Esophagus (tissue), 2 donors: Measurements from ENCODE around the gene TMEM220. TPM values are rescaled to one million over a fixed set of nuclear protein-coding genes. Genes with fewer than 3 reads are reported as not detected.

Experiments used
- H3K27ac ChIP-seq, 2 donors: one replicate each; pipeline ENCODE4 v1.5.1; 2013; ENCODE audit warnings: low read depth in 2 of 2, mild to moderate bottlenecking in 2 of 2, inconsistent platforms in 1 of 2, low read length in 1 of 2, moderate library complexity in 1 of 2
- H3K27me3 ChIP-seq, 2 donors: one replicate each; pipeline ENCODE4 v1.6.1; 2013; ENCODE audit warnings: low read length in 2 of 2, control low read depth in 1 of 2, mild to moderate bottlenecking in 1 of 2; ENCODE audit not compliant: insufficient read depth in 2 of 2, control insufficient read depth in 1 of 2
- H3K36me3 ChIP-seq, 2 donors: one replicate each; pipeline ENCODE4 v1.6.1; 2013; ENCODE audit warnings: low read length in 1 of 2; ENCODE audit not compliant: control insufficient read depth in 2 of 2, insufficient read depth in 2 of 2
- H3K4me1 ChIP-seq, 2 donors: one replicate each; pipeline ENCODE4 v1.6.1; 2013; ENCODE audit warnings: low read length in 1 of 2; ENCODE audit not compliant: control insufficient read depth in 2 of 2, insufficient read depth in 2 of 2
- H3K4me3 ChIP-seq, 2 donors: one replicate each; pipeline ENCODE4 v1.5.1; 2013; ENCODE audit warnings: low read length in 2 of 2, mild to moderate bottlenecking in 2 of 2, low read depth in 1 of 2, moderate library complexity in 1 of 2
- H3K9me3 ChIP-seq, 2 donors: one replicate each; pipeline ENCODE4 v1.6.1; 2013; ENCODE audit warnings: mild to moderate bottlenecking in 2 of 2, low read depth in 1 of 2, low read length in 1 of 2, moderate library complexity in 1 of 2; ENCODE audit not compliant: control insufficient read depth in 2 of 2, insufficient read depth in 1 of 2
- WGBS, 2 donors: extraction: QIAGEN DNeasy Blood & Tissue Kit; methylation state at CpG; one replicate each; pipeline ENCODE4 v1.1.7; 2013; 5-methylcytosine and 5-hydroxymethylcytosine counted together
- polyA plus RNA-seq, 2 donors: library from polyadenylated mRNA; stranded (reverse); fragments of 200-250 nt; gene quantifications; one replicate each; pipeline ENCODE4 v1.2.3, GENCODE V29; 2013
- donor health status: healthy with polysubstance abuse.
- donor health status: Bipolar disorder and iron deficiency.

Gene TMEM220
- polyA plus RNA-seq = 1 to 10 TPM; 6.3 to 6.9 TPM

GRCh38 chr17:10729334-10730193 is at the start of gene TMEM220:
Gene TMEM220, minus strand, starts transcription at chr17:10730023. Its CDS starts 172 bp downstream, at chr17:10729851.
- no peaks in the 10 kb centered on the region for H3K27me3 ChIP-seq
- no peaks in the 10 kb centered on the region for H3K9me3 ChIP-seq
- H3K4me1 ChIP-seq = no peaks in the 10 kb centered on the region
- peaks cover 0 to 3% of the 10 kb centered on the region in 2 donors for H3K36me3 ChIP-seq
- 2 to 3% methylated on average over 79 of the region's 79 CpGs for WGBS, 2 donors
- peak within 1 kb of the TSS; percentile 73 to 74 for H3K4me3 ChIP-seq
- peak within 1 kb of the TSS; percentile 88 to 99 for H3K27ac ChIP-seq

- Histone ChIP-seq H3K9me3 (no peaks in the 10 kb centered on the region), H3K27ac (no peak overlapping the region), H3K27me3 (no peaks in the 10 kb centered on the region), H3K4me3 (no peak overlapping the region), H3K36me3 (no peaks in the 10 kb centered on the region), H3K4me1 (no peaks in the 10 kb centered on the region)
- 59 to 63% methylated on average over 2 of the region's 2 CpGs for WGBS, 2 donors
Observed at GRCh38 chr17:10779609-10780008, 49.8 kb upstream of the TMEM220 start.

GRCh38 chr17:10777890-10778289 is 48.1 kb upstream of the TMEM220 start:
- no peak overlapping the region for H3K27ac ChIP-seq
- H3K27me3 ChIP-seq = no peaks in the 10 kb centered on the region
- no peaks in the 10 kb centered on the region for H3K4me1 ChIP-seq
- H3K36me3 ChIP-seq = no peaks in the 10 kb centered on the region
- no peaks in the 10 kb centered on the region for H3K9me3 ChIP-seq
- 63 to 77% methylated on average over 6 of the region's 6 CpGs for whole genome bisulfite sequencing, 2 donors
- H3K4me3 ChIP-seq = no peak overlapping the region

DNA sequence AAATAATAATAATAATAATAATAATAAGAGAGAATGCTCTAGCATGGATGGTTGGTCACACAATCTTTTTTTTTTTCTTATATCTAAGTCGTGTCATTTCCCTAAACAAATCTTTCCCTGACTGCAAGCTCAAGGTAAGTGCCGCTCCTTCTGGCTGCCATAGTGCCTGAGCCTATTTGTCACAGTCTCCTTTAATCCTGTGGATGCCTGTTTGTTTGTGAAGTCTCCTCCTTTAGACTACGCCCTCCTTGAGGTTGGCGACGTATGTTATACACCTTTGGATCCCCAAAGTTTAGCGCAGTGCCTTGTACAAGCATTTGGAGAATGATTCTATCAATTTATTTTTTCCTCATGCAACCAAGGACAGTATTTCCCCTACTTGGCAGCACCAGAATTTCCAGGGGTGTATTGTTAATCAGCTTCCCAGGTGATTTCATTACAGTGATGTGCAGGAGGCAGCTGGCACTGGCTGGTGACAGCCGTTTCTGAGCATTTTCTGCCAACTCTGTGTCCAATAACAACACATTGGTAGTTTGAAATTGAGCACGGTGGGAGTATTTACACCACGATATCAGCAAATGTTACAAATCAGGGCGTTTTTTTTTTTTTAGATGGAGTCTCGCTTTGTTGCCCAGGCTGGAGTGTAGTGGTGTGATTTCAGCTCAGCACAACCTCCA is 47.4 kb upstream of the TMEM220 start:
- Histone ChIP-seq H3K4me3 (no peak overlapping the region), H3K27me3 (no peaks in the 10 kb centered on the region), H3K9me3 (no peaks in the 10 kb centered on the region), H3K36me3 (no peaks in the 10 kb centered on the region), H3K27ac (peak overlapping the region in 1 of 2 donors; percentile 31), H3K4me1 (no peaks in the 10 kb centered on the region)
- 79 to 82% methylated on average over 11 of the region's 11 CpGs for WGBS, 2 donors

GRCh38 chr17:10776381-10776780 is 46.6 kb upstream of the TMEM220 start:
- Histone ChIP-seq H3K4me3 (no peak overlapping the region), H3K9me3 (no peaks in the 10 kb centered on the region), H3K36me3 (no peaks in the 10 kb centered on the region), H3K27ac (no peak overlapping the region), H3K4me1 (no peaks in the 10 kb centered on the region), H3K27me3 (no peaks in the 10 kb centered on the region)
- WGBS, 2 donors = 53 to 68% methylated on average over 2 of the region's 2 CpGs

- no peaks in the 10 kb centered on the region for H3K36me3 ChIP-seq
- H3K27ac ChIP-seq = no peak overlapping the region
- H3K4me3 ChIP-seq = no peak overlapping the region
- 59 to 81% methylated on average over 5 of the region's 5 CpGs for whole genome bisulfite sequencing, 2 donors
- no peaks in the 10 kb centered on the region for H3K9me3 ChIP-seq
- no peaks in the 10 kb centered on the region for H3K4me1 ChIP-seq
- no peaks in the 10 kb centered on the region for H3K27me3 ChIP-seq
Observed at GRCh38 chr17:10775740-10776356, 46.0 kb upstream of the TMEM220 start.

DNA sequence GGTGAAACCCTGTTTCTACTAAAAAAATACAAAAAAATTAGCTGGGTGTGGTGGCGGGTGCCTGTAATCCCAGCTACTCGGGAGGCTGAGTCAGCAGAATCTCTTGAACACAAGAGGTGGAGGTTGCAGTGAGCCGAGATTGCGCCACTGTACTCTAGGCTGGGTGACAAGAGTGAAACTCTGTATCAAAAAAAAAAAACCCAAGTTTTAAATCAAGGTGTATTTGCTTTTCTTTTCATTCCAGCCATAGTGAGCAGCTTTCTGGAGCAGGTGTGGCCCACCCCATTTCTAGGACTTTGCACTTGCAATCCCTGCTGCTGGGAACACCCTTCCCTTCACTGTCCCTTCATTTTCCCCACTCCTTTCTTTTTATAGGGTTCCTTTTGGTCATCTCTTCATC is 45.2 kb upstream of the TMEM220 start:
- 68 to 80% methylated on average over 4 of the region's 4 CpGs for WGBS, 2 donors

DNA sequence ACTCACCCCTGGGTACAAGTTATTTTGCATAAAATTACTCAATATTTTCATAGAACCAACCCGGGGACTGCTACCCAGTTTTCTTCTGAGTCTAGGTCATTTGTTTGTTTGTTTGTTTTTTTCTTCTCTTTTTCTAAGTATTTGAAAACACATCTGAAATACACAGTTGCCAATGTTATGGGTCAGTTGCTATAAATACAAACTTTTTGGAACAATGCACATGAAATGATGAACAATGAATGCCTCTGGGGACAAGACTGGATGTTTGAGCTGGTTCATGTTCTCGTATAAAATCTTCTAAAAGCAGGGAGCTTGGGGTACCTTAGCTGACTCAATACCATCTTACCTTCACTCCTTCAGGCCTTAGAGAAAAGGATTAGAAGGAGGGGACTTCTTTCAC is 43.6 kb upstream of the TMEM220 start:
- Histone ChIP-seq H3K36me3 (no peaks in the 10 kb centered on the region), H3K4me3 (no peak overlapping the region), H3K27ac (peak overlapping the region in 1 of 2 donors; percentile 44), H3K27me3 (no peaks in the 10 kb centered on the region), H3K9me3 (no peaks in the 10 kb centered on the region), H3K4me1 (no peaks in the 10 kb centered on the region)
- WGBS, 2 donors = 26 to 50% methylated on average over 2 of the region's 2 CpGs

More for the DNA sequence above, 45.2 kb upstream of the TMEM220 start:
- Histone ChIP-seq H3K4me3 (no peak overlapping the region), H3K4me1 (no peaks in the 10 kb centered on the region), H3K27me3 (no peaks in the 10 kb centered on the region), H3K27ac (no peak overlapping the region), H3K9me3 (no peaks in the 10 kb centered on the region), H3K36me3 (no peaks in the 10 kb centered on the region)

DNA sequence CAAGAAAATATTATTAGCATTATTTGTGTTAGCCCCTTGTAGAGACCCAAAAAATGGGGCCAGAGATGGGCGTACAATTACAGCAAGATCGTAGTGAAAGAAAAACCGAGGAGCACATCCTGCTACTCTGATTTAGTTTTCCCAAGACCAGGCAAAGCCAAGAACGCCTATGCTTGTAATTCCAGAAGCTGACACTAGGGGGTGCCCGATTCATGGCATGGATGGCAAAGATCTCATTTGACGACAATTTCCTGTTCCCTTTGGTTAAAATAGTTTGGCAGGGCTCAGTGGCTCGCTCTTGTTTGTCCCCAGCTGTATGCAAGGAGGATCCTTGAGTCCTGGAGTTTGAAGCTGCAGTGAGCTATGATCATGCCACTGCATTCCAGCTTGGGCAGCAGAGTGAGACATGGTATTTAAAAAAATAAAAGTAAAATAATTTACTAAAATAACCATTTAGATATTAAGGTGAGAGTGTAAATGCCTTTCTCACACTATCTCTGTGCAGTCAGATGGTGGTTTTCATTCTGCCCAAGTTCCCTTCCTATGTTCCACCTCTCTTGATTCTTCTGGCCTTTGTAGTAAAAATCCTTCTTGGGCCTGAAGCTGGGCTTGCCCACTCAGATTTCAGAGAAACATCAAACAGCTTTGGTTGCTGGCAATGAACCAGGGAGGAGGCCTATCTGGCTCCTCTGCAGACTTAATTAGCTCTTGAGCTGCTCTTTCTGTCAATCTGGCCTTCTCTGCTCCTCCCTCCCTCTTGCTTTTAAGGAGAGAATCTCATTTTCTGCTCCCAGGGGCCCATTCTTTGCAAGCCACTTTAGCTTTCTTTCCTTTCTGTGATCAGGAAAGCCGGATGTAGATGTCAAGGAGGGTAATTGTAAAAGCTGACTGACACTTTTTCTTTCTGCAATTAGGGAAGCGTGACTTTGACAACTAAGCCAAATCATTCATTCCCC is 42.9 kb upstream of the TMEM220 start:
- Histone ChIP-seq H3K27ac (peak overlapping the region in 1 of 2 donors; percentile 32), H3K36me3 (no peaks in the 10 kb centered on the region), H3K9me3 (no peaks in the 10 kb centered on the region), H3K27me3 (no peaks in the 10 kb centered on the region), H3K4me1 (no peaks in the 10 kb centered on the region), H3K4me3 (no peak overlapping the region)
- WGBS, 2 donors = 36 to 41% methylated on average over 9 of the region's 9 CpGs
